ENCODE measurements around the gene CD40. TPM values are rescaled to one million over a fixed set of nuclear protein-coding genes. Genes with fewer than 3 reads are reported as not detected.
A peak's percentile ranks its signal among the peaks of the same experiment; 100 is the strongest.

Gene CD40
- polyA plus RNA-seq, 2 of the 4 experiments (the other 2 are of a cell fraction), result 4.9 to 5.2 TPM

DNA sequence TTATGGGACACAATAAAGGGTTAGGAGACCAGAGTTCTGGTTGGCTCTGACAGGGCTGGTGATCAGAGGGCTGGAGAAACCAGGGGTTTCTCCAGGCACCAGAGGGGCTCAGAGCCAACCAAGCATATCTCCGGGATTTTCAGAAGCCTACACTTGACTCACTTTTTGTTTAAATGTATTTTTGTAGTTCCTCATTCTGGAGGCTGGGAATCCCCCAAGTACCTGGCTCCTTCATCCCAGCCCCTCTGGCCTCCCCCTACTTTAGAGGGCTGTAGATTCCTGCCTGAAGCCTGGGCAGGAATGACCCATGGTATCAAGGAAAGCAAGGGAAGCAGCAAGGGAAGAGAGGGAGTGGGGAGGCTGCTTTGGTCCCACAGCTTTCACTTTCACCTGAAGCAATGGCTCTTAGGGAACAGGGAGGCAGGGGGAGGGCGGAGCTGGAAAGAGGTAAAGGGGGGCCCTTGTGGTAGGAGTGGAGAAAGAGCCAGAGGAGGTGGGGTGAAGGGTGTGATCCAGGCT is 973 bp downstream of the CD40 start:
- 79% methylated on average over 2 of the region's 2 CpGs for WGBS (ENCODE audit: missing lambda C conversion rate)
- ATAC-seq (no peak), DNase-seq (ENCODE audit: low read depth in 1 of 2, low spot score in 1 of 2) (no peak), FAIRE-seq (no peak)
- peak overlapping the region; percentile 99; the same call in 2 of the 3 replicates for H3K4me2 ChIP-seq
- H3K4me3 ChIP-seq, result no peak overlapping the region
- ChIA-PET POLR2A (no interaction called here), CTCF (interaction anchor here (1.0 to 2.3 kb wide), 5 partner anchors 13 to 106 kb away, joined by 3 to 12 read pairs (median 4); no protein-coding TSS in a partner anchor)
- TF ChIP-seq, protein P1, sequence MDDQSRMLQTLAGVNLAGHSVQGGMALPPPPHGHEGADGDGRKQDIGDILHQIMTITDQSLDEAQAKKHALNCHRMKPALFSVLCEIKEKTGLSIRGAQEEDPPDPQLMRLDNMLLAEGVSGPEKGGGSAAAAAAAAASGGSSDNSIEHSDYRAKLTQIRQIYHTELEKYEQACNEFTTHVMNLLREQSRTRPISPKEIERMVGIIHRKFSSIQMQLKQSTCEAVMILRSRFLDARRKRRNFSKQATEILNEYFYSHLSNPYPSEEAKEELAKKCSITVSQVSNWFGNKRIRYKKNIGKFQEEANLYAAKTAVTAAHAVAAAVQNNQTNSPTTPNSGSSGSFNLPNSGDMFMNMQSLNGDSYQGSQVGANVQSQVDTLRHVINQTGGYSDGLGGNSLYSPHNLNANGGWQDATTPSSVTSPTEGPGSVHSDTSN (IDR thresholded peaks at IDR 0.05), result no peak
- no peak for TF ChIP-seq NPAS2 (CRISPR knock-in tag; IDR thresholded peaks at IDR 0.05; ENCODE audit: borderline replicate concordance)
- TF ChIP-seq NR3C1 (IDR thresholded peaks at IDR 0.05), result no peak
- TF ChIP-seq RCOR1 (IDR thresholded peaks at IDR 0.05; ENCODE audit: low read depth, low read length), result no peak
- no peak for TF ChIP-seq EHF (CRISPR knock-in tag; IDR thresholded peaks at IDR 0.05)
- TF ChIP-seq BHLHE40 (IDR thresholded peaks at IDR 0.05; ENCODE audit: low read depth, low read length), result no peak
- no peak for TF ChIP-seq NFE2L2 (conservative IDR thresholded peaks at IDR 0.05; ENCODE audit: low read length)
- TF ChIP-seq POLR2AphosphoS2 (conservative IDR thresholded peaks at IDR 0.05; ENCODE audit: low read length), result no peak
- TF ChIP-seq REST (IDR thresholded peaks at IDR 0.05), result no peak
- TF ChIP-seq ATOH8 (CRISPR knock-in tag; IDR thresholded peaks at IDR 0.05; ENCODE audit: low read depth), result no peak
- no peak for TF ChIP-seq HOXB13 (CRISPR knock-in tag; IDR thresholded peaks at IDR 0.05; ENCODE audit: low read depth)
- 0 out of 3 replicates have a peak, but pooled peaks cover 3% of the 10 kb centered on the region for H3K4me1 ChIP-seq
- no peak overlapping the region for H3K27ac ChIP-seq
- H3K9me3 ChIP-seq, result no peaks in the 10 kb centered on the region

GRCh38 chr20:46119547-46119946 is 1.4 kb downstream of the CD40 start:
- 83% methylated on average over 2 of the region's 2 CpGs for WGBS (ENCODE audit: missing lambda C conversion rate)
- H3K4me2 ChIP-seq, result no peak overlapping the region
- H3K27ac ChIP-seq, result no peak overlapping the region
- POLR2A ChIA-PET, result no interaction called here
- ATAC-seq (no peak), FAIRE-seq (no peak), DNase-seq (ENCODE audit: low read depth in 1 of 2, low spot score in 1 of 2) (no peak)
- H3K4me3 ChIP-seq, result no peak overlapping the region
- no peak for TF ChIP-seq KDM5A (IDR thresholded peaks at IDR 0.05)
- TF ChIP-seq ELK1 (IDR thresholded peaks at IDR 0.05; ENCODE audit: low read depth, low read length), result no peak
- no peak for TF ChIP-seq TFCP2L1 (CRISPR knock-in tag; IDR thresholded peaks at IDR 0.05)
- no peak for TF ChIP-seq NFE2L2 (conservative IDR thresholded peaks at IDR 0.05; ENCODE audit: low read length)
- TF ChIP-seq, protein P2, sequence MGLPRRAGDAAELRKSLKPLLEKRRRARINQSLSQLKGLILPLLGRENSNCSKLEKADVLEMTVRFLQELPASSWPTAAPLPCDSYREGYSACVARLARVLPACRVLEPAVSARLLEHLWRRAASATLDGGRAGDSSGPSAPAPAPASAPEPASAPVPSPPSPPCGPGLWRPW (IDR thresholded peaks at IDR 0.05), result no peak
- no peak for TF ChIP-seq NPAS2 (CRISPR knock-in tag; IDR thresholded peaks at IDR 0.05; ENCODE audit: borderline replicate concordance)
- H3K9me3 ChIP-seq, result no peaks in the 10 kb centered on the region
- CTCF ChIA-PET, result interaction anchor here (1.0 to 2.3 kb wide), 5 partner anchors 13 to 106 kb away, joined by 3 to 12 read pairs (median 3); no protein-coding TSS in a partner anchor
- H3K4me1 ChIP-seq, result 0 out of 3 replicates have a peak, but pooled peaks cover 3% of the 10 kb centered on the region

Measured in A549 (cell line).